Measurements from ENCODE around the gene MAN2B2. TPM values are rescaled to one million over a fixed set of nuclear protein-coding genes. Genes with fewer than 3 reads are reported as not detected.

The MAN2B2 gene
- total and polyA plus RNA-seq, 9 of the 15 experiments (the other 6 are each of a cell fraction or from before 2014, with no cell fraction given) = 0.21 to 8.8 (median 3.7) TPM

DNA sequence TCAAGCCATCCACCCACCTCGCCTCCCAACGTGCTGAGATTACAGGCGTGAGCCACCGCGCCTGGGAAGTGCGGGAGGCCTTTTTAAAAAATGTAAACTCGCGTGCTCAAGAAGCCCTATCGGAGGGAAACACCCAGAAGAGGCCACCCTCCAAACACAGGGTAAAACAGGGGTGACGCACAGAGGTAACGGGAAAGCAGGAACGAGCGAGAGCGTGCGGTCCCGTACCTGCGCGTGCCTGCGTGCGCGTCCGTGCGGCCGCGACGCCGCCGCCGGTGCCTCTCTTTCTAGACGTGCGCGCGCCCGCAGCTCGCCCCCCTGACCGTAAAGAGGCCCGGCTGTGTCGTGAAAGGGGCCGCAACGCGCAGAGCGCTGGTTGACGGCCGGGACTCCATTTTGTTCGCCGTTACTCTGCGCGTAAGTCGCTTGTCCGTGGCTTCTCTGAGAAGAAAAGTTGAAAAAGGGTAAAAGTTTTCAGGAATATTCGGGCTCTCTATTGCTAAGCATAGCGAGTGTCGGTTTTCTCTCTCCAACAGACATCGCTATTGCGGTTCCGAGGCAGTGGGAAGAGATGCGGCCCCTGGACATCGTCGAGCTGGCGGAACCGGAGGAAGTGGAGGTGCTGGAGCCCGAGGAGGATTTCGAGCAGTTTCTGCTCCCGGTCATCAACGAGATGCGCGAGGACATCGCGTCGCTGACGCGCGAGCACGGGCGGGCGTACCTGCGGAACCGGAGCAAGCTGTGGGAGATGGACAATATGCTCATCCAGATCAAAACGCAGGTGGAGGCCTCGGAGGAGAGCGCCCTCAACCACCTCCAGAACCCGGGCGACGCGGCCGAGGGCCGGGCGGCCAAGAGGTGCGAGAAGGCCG is 65.5 kb downstream of the MAN2B2 start, which contains the start of gene MRFAP1 (continued):
- TF ChIP-seq JUND (IDR thresholded peaks at IDR 0.05; ENCODE audit: borderline replicate concordance, low read depth, low read length) (peak; percentile 53), JUND (tag; IDR thresholded peaks at IDR 0.05; ENCODE audit: borderline replicate concordance, low read depth, low read length) (no peak; the same call in 2 of the 3 replicates), RBM17 (IDR thresholded peaks at IDR 0.05; ENCODE audit: borderline replicate concordance, low read depth, low read length) (no peak), PBX2 (CRISPR knock-in tag; IDR thresholded peaks at IDR 0.05; ENCODE audit: low read depth) (no peak), PBX2 (tag; conservative IDR thresholded peaks at IDR 0.05; ENCODE audit: low read depth) (no peak), NR4A1 (CRISPR knock-in tag; IDR thresholded peaks at IDR 0.05) (no peak), NR4A1 (tag; IDR thresholded peaks at IDR 0.05) (peak; percentile 86), ZBTB33 (CRISPR knock-in tag; IDR thresholded peaks at IDR 0.05) (0 out of 2 replicates have a peak, but pooled peaks have one; percentile 30), SIN3A (IDR thresholded peaks at IDR 0.05; ENCODE audit: borderline replicate concordance in 2 of 2, control insufficient read depth in 1 of 2, low read depth in 2 of 2, low read length in 2 of 2) (0 out of 4 replicates have a peak, but pooled peaks have one; percentile 1 to 13)
- TF ChIP-seq, protein P1, sequence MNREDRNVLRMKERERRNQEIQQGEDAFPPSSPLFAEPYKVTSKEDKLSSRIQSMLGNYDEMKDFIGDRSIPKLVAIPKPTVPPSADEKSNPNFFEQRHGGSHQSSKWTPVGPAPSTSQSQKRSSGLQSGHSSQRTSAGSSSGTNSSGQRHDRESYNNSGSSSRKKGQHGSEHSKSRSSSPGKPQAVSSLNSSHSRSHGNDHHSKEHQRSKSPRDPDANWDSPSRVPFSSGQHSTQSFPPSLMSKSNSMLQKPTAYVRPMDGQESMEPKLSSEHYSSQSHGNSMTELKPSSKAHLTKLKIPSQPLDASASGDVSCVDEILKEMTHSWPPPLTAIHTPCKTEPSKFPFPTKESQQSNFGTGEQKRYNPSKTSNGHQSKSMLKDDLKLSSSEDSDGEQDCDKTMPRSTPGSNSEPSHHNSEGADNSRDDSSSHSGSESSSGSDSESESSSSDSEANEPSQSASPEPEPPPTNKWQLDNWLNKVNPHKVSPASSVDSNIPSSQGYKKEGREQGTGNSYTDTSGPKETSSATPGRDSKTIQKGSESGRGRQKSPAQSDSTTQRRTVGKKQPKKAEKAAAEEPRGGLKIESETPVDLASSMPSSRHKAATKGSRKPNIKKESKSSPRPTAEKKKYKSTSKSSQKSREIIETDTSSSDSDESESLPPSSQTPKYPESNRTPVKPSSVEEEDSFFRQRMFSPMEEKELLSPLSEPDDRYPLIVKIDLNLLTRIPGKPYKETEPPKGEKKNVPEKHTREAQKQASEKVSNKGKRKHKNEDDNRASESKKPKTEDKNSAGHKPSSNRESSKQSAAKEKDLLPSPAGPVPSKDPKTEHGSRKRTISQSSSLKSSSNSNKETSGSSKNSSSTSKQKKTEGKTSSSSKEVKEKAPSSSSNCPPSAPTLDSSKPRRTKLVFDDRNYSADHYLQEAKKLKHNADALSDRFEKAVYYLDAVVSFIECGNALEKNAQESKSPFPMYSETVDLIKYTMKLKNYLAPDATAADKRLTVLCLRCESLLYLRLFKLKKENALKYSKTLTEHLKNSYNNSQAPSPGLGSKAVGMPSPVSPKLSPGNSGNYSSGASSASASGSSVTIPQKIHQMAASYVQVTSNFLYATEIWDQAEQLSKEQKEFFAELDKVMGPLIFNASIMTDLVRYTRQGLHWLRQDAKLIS (CRISPR knock-in tag; IDR thresholded peaks at IDR 0.05) = peak; percentile 66; the same call in 1 of the 2 replicates
- TF ChIP-seq, protein P2, sequence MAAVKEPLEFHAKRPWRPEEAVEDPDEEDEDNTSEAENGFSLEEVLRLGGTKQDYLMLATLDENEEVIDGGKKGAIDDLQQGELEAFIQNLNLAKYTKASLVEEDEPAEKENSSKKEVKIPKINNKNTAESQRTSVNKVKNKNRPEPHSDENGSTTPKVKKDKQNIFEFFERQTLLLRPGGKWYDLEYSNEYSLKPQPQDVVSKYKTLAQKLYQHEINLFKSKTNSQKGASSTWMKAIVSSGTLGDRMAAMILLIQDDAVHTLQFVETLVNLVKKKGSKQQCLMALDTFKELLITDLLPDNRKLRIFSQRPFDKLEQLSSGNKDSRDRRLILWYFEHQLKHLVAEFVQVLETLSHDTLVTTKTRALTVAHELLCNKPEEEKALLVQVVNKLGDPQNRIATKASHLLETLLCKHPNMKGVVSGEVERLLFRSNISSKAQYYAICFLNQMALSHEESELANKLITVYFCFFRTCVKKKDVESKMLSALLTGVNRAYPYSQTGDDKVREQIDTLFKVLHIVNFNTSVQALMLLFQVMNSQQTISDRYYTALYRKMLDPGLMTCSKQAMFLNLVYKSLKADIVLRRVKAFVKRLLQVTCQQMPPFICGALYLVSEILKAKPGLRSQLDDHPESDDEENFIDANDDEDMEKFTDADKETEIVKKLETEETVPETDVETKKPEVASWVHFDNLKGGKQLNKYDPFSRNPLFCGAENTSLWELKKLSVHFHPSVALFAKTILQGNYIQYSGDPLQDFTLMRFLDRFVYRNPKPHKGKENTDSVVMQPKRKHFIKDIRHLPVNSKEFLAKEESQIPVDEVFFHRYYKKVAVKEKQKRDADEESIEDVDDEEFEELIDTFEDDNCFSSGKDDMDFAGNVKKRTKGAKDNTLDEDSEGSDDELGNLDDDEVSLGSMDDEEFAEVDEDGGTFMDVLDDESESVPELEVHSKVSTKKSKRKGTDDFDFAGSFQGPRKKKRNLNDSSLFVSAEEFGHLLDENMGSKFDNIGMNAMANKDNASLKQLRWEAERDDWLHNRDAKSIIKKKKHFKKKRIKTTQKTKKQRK (IDR thresholded peaks at IDR 0.05; ENCODE audit: borderline replicate concordance, low read depth, low read length) = no peak

All from K562 (cell line).